Stimulated activated naive CD8-positive, alpha-beta T cell treated with anti-CD3 and anti-CD28 coated beads, Interleukin-15, Interleukin-2, amounts not matched to agents 100 ng/mL and 50 ng/mL, for 24 hours (primary cell): Measurements from ENCODE around the gene CCDC27.
A peak's percentile ranks its signal among the peaks of the same experiment; 100 is the strongest.

Source experiments
- H3K27ac Mint-ChIP-seq: one replicate; pipeline ENCODE4 v1.8.0; 2021; ENCODE audit warnings: mild to moderate bottlenecking, mixed read lengths
- H3K27me3 Mint-ChIP-seq: one replicate; pipeline ENCODE4 v1.8.0; 2021; ENCODE audit warnings: mixed read lengths
- H3K36me3 Mint-ChIP-seq: one replicate; pipeline ENCODE4 v1.8.0; 2021; ENCODE audit warnings: low read depth, mixed read lengths
- H3K4me1 Mint-ChIP-seq: one replicate; pipeline ENCODE4 v1.8.0; 2021; ENCODE audit warnings: low read depth, mixed read lengths
- H3K4me3 Mint-ChIP-seq: one replicate; pipeline ENCODE4 v1.8.0; 2021; ENCODE audit warnings: mild to moderate bottlenecking, mixed read lengths
- H3K9me3 Mint-ChIP-seq: one replicate; pipeline ENCODE4 v1.8.0; 2021; ENCODE audit warnings: mixed read lengths

CCDC27 gene

DNA sequence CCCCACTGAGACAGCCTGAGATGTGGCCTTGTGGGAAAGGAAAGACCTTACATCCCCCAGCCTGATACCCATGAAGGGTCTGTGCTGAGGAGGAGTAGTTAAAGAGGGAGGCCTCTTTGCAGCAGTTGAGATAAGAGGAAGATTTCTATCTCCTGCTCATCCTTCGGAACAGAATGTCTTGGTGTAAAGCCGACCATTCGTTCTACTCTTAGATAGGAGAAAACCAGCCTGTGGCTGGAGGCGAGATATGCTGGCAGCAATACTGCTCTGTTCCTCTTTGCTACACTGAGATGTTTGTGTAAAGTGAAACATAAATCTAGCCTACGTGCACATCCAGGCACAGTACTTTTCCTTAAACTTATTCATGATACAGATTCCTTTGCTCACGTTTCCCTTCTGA is 1.5 kb upstream of the CCDC27 start:
- peaks cover 15% of the 10 kb centered on the region for H3K4me1 Mint-ChIP-seq
- H3K27me3 Mint-ChIP-seq = no peaks in the 10 kb centered on the region
- H3K36me3 Mint-ChIP-seq = no peaks in the 10 kb centered on the region
- H3K27ac Mint-ChIP-seq = no peak overlapping the region
- H3K4me3 Mint-ChIP-seq = no peak overlapping the region
- no peaks in the 10 kb centered on the region for H3K9me3 Mint-ChIP-seq

DNA sequence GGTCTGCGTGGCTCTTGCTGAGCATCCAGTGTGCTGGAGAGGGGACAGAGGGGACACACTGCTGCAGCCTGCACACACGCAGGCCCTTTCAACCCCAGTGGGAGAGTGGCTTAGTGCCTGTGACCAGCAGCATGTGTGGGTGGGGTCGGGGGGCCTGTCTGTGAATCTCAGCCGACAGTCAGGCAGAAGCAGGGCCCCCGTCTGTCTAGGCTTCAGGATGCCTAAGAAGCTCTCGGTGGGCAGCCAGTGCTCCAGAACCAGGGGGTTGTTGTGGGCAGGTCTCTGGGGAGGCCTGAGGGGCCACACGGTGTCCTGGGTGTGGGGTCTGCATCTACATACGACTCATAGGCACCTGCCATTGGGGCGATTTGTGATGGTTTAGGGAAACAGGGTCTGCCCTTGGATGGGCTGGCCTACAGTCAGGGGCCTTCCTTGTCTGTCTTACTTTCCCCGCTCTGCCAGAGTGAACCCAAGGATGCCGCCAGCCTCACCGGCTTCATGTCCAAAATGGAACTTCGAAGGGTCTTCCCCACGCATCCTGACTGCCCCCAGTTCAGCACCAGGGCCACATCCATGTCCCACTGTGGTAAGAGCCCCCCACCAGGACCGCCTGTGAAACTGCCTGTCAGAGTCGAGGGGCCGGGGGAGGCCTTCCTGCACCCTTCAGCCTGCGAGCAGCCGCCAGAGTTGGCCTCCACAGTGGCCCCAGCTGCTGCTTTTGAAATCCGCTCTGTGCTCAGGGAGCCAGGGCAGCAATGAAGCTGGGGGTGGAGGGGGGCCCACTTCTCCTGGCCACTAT is 1.6 kb downstream of the CCDC27 start:
- peaks cover 8% of the 10 kb centered on the region for H3K27me3 Mint-ChIP-seq
- no peak overlapping the region for H3K27ac Mint-ChIP-seq

DNA sequence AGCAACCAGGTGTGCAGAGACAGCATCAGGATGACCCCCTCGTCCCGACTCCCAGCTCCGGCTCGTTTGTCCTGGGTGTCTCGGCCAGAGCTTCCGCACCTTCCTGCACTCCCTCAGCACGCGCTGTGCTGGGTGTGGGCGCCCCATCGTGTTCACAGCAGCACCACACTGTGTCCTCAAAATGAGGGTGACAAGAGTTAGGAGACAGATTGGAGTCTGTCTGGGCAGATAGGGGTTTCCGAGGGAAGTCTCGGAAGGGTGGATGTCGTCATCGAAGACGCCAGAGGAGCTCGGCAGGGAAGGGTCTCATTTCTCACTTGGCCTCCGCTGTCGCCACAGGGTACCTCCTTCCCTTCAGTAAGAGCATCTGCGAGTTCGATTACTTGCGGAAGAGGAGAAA is 4.1 kb downstream of the CCDC27 start:
- Mint-ChIP-seq H3K9me3 (no peaks in the 10 kb centered on the region), H3K27ac (no peak overlapping the region), H3K4me3 (no peak overlapping the region), H3K4me1 (no peaks in the 10 kb centered on the region), H3K27me3 (peaks cover 25% of the 10 kb centered on the region), H3K36me3 (no peaks in the 10 kb centered on the region)

More for the DNA sequence above, 1.6 kb downstream of the CCDC27 start:
- no peaks in the 10 kb centered on the region for H3K36me3 Mint-ChIP-seq
- no peaks in the 10 kb centered on the region for H3K9me3 Mint-ChIP-seq
- no peak overlapping the region for H3K4me3 Mint-ChIP-seq
- H3K4me1 Mint-ChIP-seq = no peaks in the 10 kb centered on the region

DNA sequence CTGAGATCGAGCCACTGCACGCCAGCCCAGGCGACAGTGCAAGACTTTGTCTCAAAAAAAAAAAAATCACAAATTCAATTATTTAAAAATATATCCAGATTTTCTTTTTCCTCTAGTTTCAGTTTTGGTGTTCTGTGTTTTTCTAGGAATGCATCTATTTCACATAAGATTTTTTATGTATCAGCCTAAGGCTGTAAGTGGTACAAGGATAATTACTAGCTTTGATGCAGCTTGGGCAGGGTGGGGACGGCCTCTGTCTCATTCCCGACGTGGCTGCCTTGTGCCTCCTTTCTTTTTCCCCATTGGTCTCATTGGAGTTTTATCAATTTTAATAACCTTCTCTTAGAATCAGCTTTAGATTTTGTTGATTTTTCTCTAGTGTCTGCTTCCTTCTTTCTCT is 6.9 kb downstream of the CCDC27 start:
- Mint-ChIP-seq H3K27ac (no peak overlapping the region), H3K36me3 (no peaks in the 10 kb centered on the region), H3K4me1 (no peaks in the 10 kb centered on the region), H3K9me3 (no peaks in the 10 kb centered on the region), H3K27me3 (peaks cover 25% of the 10 kb centered on the region), H3K4me3 (no peak overlapping the region)

DNA sequence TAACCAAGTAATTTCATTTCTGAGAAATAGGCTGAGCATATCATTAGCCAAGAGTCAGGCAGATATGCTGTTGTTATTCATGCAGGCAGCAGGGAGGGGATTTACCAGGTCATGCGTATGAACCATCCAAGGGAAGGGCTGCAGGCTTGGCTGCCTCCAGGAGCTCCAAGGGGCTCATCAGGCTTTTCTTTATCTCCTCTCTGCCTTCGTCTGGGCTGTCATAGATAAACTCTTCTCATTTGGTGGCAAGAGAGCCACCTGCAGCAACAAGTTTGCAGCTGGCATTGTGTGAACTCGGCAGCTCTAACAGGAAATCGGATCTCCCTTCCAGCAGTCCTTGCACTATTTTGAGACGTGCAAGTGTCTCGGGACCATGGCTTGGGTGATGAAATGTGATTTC is 7.5 kb downstream of the CCDC27 start:
- Mint-ChIP-seq H3K27me3 (peaks cover 25% of the 10 kb centered on the region), H3K36me3 (no peaks in the 10 kb centered on the region), H3K4me3 (no peak overlapping the region), H3K27ac (no peak overlapping the region), H3K9me3 (no peaks in the 10 kb centered on the region), H3K4me1 (no peaks in the 10 kb centered on the region)

DNA sequence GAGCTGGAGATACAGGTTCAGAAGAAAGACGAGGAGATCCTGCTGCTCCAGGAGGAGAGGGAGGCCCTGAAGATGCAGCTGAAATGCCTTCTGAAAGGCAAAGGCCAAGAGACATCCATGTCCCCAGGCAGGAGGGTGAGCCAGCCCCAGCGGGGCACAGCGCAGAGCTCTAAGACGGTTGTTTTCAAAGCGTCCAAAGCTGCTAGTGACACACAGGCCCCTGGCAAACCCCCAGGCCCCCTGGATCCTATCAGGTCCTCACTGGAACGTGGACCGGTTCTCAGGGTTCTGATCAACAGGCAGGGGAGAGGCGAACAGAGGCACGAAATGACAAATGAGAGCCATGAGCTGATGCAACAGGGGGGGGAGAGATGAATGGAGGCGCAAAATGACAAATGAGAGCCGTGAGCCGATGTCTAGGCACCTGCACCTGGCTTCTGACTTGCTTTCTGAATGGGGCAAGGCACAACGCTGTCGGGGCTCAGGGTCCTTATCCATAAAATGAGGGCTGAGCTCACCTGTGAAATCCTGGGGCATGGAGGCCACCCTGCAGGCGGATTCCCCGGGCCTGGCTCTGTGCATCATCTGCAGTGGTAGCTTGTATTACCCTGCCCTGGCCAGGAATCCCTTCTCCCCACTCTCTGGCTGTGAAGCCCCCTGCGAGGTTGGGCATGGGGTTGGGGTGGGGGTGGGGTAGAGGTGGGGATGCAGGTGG is 9.2 kb downstream of the CCDC27 start:
- H3K9me3 Mint-ChIP-seq = no peaks in the 10 kb centered on the region
- no peak overlapping the region for H3K27ac Mint-ChIP-seq
- no peaks in the 10 kb centered on the region for H3K36me3 Mint-ChIP-seq
- H3K4me1 Mint-ChIP-seq = no peaks in the 10 kb centered on the region
- H3K27me3 Mint-ChIP-seq = peaks cover 27% of the 10 kb centered on the region
- no peak overlapping the region for H3K4me3 Mint-ChIP-seq

DNA sequence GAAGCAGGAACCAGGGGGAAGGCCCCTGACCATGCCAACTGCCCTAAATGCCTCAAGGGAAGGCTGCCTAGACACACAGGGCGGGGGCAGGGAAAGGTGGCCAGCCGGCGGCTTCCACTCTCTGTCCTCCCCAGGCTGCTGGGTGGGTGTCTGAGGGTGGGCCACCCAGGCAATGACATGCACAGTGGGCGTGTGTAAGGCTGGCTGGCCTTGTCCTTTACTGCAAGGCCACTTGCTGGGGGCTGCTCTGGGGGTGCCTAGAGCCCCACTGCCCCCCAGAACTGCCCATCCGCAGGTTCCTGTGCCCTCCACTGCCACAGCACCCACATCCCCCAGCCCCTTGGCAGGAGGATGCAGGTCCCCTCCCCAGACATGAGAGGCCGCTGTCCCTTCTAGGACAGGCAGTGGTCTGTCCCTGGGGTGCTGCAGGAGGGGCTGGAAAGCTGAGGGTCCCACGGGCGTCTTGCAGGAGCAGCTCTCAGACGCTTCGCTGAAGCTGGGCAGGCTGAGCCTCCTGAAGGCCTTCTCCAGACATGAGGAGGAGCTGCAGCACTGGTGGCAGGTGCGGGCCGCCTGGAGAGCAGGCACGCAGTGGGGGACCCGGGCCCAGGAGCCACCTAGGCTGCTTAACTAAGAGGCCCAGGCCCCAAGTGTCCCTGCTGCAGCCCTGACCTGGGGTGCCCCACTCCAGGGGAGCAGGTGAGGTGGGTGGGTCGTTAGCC is 10.1 kb downstream of the CCDC27 start:
- Mint-ChIP-seq H3K4me1 (no peaks in the 10 kb centered on the region), H3K27me3 (peaks cover 26% of the 10 kb centered on the region), H3K4me3 (no peak overlapping the region), H3K9me3 (no peaks in the 10 kb centered on the region), H3K36me3 (no peaks in the 10 kb centered on the region), H3K27ac (no peak overlapping the region)

DNA sequence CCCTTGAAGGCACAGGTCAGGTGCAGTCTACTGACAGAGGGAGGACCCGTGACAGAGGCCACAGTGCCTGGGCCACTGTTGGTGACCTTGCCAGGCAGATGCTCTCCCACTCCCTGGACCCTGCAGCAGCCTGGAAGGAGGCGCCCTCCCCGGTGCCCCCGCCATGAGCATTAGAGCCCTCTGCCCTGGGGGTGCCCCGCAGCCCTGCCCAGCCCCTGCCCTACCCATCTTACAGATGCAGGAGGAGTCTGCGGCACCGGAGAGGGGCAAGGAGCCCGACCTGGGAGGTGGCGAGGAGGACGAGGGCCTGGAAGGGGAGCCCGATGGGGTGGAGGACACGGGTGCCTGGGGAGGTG is 10.6 kb downstream of the CCDC27 start:
- no peaks in the 10 kb centered on the region for H3K9me3 Mint-ChIP-seq
- no peaks in the 10 kb centered on the region for H3K36me3 Mint-ChIP-seq
- H3K4me3 Mint-ChIP-seq = no peak overlapping the region
- no peak overlapping the region for H3K27ac Mint-ChIP-seq
- H3K27me3 Mint-ChIP-seq = peaks cover 26% of the 10 kb centered on the region
- no peaks in the 10 kb centered on the region for H3K4me1 Mint-ChIP-seq

DNA sequence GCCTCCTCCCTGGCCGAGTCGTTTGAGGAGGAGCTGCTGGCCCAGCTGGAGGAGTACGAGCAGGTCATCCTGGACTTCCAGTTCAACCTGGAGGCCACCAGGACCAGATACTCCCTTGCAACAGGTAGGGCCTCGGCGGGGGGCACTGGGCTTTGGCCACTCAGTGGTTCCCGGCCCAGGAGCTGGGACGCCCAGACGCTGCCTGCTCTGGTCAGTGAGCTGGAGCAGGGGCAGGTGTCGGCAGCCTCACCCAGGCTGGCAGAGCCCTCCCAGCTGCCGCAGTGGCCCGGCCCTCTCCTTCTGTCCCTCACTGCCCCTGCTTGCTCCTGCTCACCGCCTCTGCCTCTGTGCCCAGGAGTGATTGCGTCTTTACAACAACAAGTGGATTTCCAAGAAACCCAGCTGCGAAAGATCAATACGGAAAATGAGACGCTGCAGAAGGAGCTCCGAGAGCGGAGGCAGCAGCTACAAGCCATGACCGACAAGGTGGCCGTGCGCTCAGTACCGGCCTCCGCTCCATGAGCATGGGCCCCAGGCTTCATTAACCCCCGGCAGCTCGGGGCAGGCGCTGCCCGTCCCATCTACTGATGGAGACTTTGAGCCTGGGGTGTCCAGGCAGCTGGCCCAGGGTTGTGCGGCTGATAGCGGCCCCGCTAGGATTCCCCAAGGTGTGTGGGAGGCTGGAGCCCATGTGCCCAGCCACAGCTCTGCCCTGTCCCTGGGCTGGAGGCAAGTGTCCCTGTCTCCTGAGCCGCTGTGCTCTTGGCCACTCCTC is 11.3 kb downstream of the CCDC27 start:
- no peaks in the 10 kb centered on the region for H3K9me3 Mint-ChIP-seq
- H3K36me3 Mint-ChIP-seq = no peaks in the 10 kb centered on the region
- no peak overlapping the region for H3K27ac Mint-ChIP-seq
- no peaks in the 10 kb centered on the region for H3K4me1 Mint-ChIP-seq
- peaks cover 23% of the 10 kb centered on the region for H3K27me3 Mint-ChIP-seq
- H3K4me3 Mint-ChIP-seq = no peak overlapping the region

DNA sequence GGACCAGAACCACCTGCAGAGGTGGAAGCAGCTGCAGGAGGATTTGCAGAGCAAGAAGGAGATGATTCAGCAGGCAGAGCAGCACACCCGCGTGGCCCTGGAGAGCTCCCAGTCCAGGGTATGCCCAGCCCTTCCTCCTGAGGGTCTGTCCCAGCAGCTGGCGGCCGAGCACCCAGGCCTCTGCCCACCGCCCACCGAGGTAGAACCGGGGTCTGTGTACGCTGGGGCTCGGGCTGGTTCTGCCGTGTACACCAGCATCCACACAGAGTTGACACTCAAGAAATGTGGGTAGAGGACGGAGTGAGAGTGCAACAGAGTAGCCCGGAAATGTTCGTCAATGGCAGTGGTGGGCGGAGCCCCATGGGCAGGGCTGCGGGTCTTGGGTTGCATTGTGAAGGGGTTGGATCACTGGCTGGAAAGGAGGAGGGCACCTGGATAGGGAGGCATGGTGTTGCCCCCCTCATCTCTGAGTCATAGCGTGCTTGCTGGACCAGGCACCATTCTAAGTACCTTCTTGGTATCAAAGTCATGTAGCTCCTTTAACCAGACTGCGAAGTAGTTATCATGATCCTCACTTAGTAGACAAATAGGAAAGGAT is 15.2 kb downstream of the CCDC27 start:
- Mint-ChIP-seq H3K4me3 (no peak overlapping the region), H3K36me3 (no peaks in the 10 kb centered on the region), H3K9me3 (no peaks in the 10 kb centered on the region), H3K27me3 (peaks cover 4% of the 10 kb centered on the region), H3K4me1 (peaks cover 10% of the 10 kb centered on the region), H3K27ac (no peak overlapping the region)

DNA sequence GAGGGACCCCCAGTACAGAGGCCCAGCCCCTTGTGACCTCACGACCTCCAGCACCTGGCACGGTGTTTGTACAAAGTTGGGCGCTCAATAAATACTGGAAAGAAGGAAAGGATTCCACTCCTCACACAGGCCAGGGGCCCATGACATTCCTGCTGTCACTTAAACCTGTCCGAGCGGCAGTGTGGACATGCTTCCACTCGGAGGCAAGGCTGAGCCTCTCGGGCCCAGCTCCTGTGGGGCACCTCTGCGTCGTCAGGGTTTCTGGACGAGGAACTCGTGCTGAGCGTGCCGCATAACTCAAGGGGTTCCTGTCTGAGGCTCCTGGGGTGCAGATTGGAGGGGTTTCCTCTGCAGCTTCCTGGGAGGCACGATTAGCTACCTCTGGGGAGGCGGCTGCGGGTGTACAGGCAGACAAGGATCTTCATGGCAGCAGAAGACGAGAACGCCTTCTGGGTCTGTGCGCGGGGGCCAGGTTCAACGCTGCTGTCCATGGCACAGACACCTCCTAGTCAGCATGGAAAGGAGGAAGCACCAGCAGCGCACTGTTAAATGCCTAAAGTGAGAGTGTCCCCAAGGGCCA is 16.7 kb downstream of the CCDC27 start:
- Mint-ChIP-seq H3K27me3 (peaks cover 4% of the 10 kb centered on the region), H3K9me3 (no peaks in the 10 kb centered on the region), H3K4me1 (peaks cover 10% of the 10 kb centered on the region), H3K27ac (no peak overlapping the region), H3K4me3 (no peak overlapping the region), H3K36me3 (no peaks in the 10 kb centered on the region)

DNA sequence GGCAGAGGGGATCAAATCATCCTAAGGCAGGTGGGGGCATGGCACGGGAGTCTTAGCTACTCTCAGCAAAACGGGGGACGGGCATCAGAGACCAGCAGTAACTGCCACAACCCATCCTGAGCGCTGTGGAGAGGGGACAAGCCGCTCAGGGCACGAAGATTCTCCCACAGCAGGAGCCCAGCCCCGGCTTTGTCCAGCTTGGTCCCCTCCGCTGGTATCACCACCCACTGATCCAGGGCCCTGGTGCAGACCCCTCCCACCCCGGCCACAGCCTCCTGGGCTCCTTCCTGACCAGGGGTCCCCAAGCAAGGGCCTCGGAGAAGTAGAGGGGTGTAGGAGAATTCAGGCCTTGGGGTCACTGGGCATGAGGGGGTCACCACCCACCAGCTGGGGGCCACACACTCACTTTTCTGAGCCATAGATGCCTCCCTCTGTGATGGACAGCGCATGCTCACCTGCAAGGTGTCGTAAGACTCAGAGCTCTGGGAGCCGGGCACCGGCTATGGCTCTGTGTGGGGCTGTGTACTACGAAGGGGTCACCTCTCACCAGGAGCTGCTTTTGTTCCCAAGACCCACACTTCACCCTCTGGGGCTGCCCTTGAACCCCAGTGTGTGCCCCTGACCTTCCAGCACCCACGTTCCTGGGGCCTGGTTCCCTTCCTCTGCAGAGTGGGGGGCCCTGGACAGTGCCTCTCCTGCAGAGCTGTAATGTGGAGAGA is 18.0 kb downstream of the CCDC27 start:
- H3K36me3 Mint-ChIP-seq = no peaks in the 10 kb centered on the region
- H3K27ac Mint-ChIP-seq = no peak overlapping the region
- H3K4me1 Mint-ChIP-seq = peaks cover 10% of the 10 kb centered on the region
- H3K4me3 Mint-ChIP-seq = peak overlapping the region; percentile 1
- no peaks in the 10 kb centered on the region for H3K9me3 Mint-ChIP-seq
- peaks cover 3% of the 10 kb centered on the region for H3K27me3 Mint-ChIP-seq

DNA sequence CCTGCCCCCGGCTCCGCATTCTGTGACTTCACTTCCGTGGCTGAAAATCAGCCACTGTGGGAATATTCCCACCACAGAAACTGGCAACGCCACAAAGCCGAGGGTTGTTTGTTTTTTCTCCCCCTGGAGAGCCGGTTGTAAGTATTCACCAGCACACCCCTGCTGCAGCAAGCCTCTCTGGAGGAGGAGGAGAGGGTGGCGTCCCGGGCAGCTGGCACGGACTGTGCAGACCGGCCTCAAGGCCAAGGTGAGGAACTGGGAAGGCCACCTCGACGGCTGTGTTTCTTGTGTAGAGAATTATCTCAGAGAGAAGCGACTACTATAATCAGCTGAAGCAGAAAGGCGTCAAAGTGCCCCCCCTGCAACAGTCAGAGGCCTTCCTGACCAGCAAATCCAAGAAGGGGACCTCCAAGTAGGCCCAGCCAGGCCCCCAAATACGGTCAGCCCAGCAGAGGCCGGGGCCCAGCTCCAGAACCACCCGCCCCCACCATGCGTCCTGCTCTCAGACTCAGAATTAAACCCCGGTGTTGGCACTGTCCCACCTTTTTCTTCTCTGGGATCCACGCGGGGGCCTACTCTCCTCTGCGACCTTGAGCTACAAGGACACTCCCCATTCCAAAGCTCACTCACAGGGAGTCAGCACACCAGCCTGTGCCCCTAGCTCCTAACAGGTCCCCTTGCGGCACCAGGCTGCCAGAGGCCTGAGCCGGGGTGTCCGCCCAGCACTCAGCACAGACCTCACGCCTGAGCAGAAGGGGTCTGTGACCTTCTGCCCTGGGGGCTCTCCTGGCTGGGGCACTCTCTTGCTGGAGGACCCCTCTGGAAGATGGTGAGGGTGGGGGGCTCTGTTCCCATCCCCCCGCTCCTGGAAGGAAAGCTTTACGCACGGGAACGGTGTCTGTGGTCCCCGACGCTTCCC is 19.1 kb downstream of the CCDC27 start:
- H3K36me3 Mint-ChIP-seq = no peaks in the 10 kb centered on the region
- H3K4me1 Mint-ChIP-seq = peaks cover 14% of the 10 kb centered on the region
- H3K27ac Mint-ChIP-seq = peak overlapping the region; percentile 65
- peak overlapping the region; percentile 73 for H3K4me3 Mint-ChIP-seq
- H3K9me3 Mint-ChIP-seq = no peaks in the 10 kb centered on the region
- no peaks in the 10 kb centered on the region for H3K27me3 Mint-ChIP-seq
